Type B pancreatic cell (in vitro differentiated cells): ENCODE measurements around the gene OLFM4. TPM values are rescaled to one million over a fixed set of nuclear protein-coding genes. Genes with fewer than 3 reads are reported as not detected.
"Not testable (repeated sequence)": the region's sequence is repeated elsewhere in the genome, so short reads cannot be mapped to it uniquely, and the experiment has no call there.

ENCODE experiments used
- DNase-seq: peaks from one replicate; pipeline ENCODE4 v3.0.0; 2021; ENCODE audit warnings: mixed read lengths; ENCODE audit not compliant: unreplicated experiment; ENCODE audit errors: extremely low spot score
- H3K27ac Mint-ChIP-seq: 2 replicates; pipeline ENCODE4 v1.8.0; 2021; ENCODE audit warnings: mild to moderate bottlenecking, mixed read lengths
- H3K27me3 Mint-ChIP-seq: 2 replicates; pipeline ENCODE4 v1.8.0; 2021; ENCODE audit warnings: mixed read lengths
- H3K36me3 Mint-ChIP-seq: 2 replicates; pipeline ENCODE4 v1.8.0; 2021; ENCODE audit warnings: mixed read lengths
- H3K4me1 Mint-ChIP-seq: one replicate; pipeline ENCODE4 v1.8.0; 2021; ENCODE audit warnings: mixed read lengths; ENCODE audit not compliant: unreplicated experiment
- H3K4me3 Mint-ChIP-seq: 2 replicates; pipeline ENCODE4 v1.8.0; 2021; ENCODE audit warnings: mild to moderate bottlenecking, mixed read lengths
- H3K9me3 Mint-ChIP-seq: 2 replicates; pipeline ENCODE4 v1.8.0; 2021; ENCODE audit warnings: mixed read lengths
- CTCF ChIP-seq: fragments of 200-600 bp; sonication (generic); conservative IDR thresholded peaks from 2 replicates; pipeline ENCODE4 v1.5.0; 2021; ENCODE audit warnings: antibody characterized with exemption, mild to moderate bottlenecking
- total RNA-seq: library from RNA; stranded (reverse); gene quantifications from 2 replicates; pipeline ENCODE4 v1.2.1, GENCODE V29; 2021; ENCODE audit warnings: low replicate concordance

The OLFM4 gene
- total RNA-seq, 1 donor from 2014 or later = 16.9 TPM

GRCh38 chr13:53007872-53008271 is 20.7 kb upstream of the OLFM4 start:
- TF ChIP-seq CTCF = no peak
- H3K4me1 Mint-ChIP-seq = peaks cover 17% of the 10 kb centered on the region
- H3K4me3 Mint-ChIP-seq = no peak overlapping the region
- H3K9me3 Mint-ChIP-seq = no peaks in the 10 kb centered on the region
- no peak overlapping the region for H3K27ac Mint-ChIP-seq
- H3K27me3 Mint-ChIP-seq = peaks cover 25% of the 10 kb centered on the region
- DNase-seq = no peak
- no peaks in the 10 kb centered on the region for H3K36me3 Mint-ChIP-seq

- Mint-ChIP-seq H3K27ac (no peak overlapping the region), H3K4me1 (peaks cover 14% of the 10 kb centered on the region), H3K27me3 (peaks cover 27% of the 10 kb centered on the region), H3K9me3 (no peaks in the 10 kb centered on the region), H3K36me3 (no peaks in the 10 kb centered on the region), H3K4me3 (no peak overlapping the region)
- TF ChIP-seq CTCF = no peak
- no peak for DNase-seq
Measured at GRCh38 chr13:53010374-53011105, 18.1 kb upstream of the OLFM4 start.

GRCh38 chr13:53012707-53013106 is 15.9 kb upstream of the OLFM4 start:
- Mint-ChIP-seq H3K36me3 (no peaks in the 10 kb centered on the region), H3K27ac (no peak overlapping the region), H3K4me1 (peaks cover 5% of the 10 kb centered on the region), H3K9me3 (no peaks in the 10 kb centered on the region), H3K4me3 (no peak overlapping the region), H3K27me3 (peaks cover 22% of the 10 kb centered on the region)
- no peak for DNase-seq
- TF ChIP-seq CTCF = no peak

- no peak for TF ChIP-seq CTCF
- H3K27me3 Mint-ChIP-seq = peaks cover 18% of the 10 kb centered on the region
- no peak for DNase-seq
- no peak overlapping the region for H3K27ac Mint-ChIP-seq
- H3K4me3 Mint-ChIP-seq = no peak overlapping the region
- H3K4me1 Mint-ChIP-seq = peaks cover under 1% of the 10 kb centered on the region
- H3K36me3 Mint-ChIP-seq = no peaks in the 10 kb centered on the region
- H3K9me3 Mint-ChIP-seq = no peaks in the 10 kb centered on the region
Measured at GRCh38 chr13:53013113-53013512, 15.5 kb upstream of the OLFM4 start.

GRCh38 chr13:53014018-53014417 is 14.6 kb upstream of the OLFM4 start:
- H3K4me3 Mint-ChIP-seq, DNase-seq, H3K27ac Mint-ChIP-seq, H3K36me3 Mint-ChIP-seq, H3K4me1 Mint-ChIP-seq, H3K9me3 Mint-ChIP-seq: not testable (repeated sequence)
- peaks cover 16% of the 10 kb centered on the region for H3K27me3 Mint-ChIP-seq

- no peak for DNase-seq
- no peaks in the 10 kb centered on the region for H3K36me3 Mint-ChIP-seq
- no peaks in the 10 kb centered on the region for H3K4me1 Mint-ChIP-seq
- H3K27me3 Mint-ChIP-seq = peaks cover 16% of the 10 kb centered on the region
- H3K4me3 Mint-ChIP-seq = no peak overlapping the region
- no peak for TF ChIP-seq CTCF
- H3K9me3 Mint-ChIP-seq = no peaks in the 10 kb centered on the region
- no peak overlapping the region for H3K27ac Mint-ChIP-seq
Measured at GRCh38 chr13:53014495-53015443, 13.8 kb upstream of the OLFM4 start.
